Effector memory CD4-positive, alpha-beta T cell (primary cell): ENCODE results near the gene AHNAK.

Experiments used
- DNase-seq, 3 donors: peaks; one replicate each; pipeline ENCODE4 v3.0.0-alpha.2; 2020
- H3K27ac ChIP-seq: 2 replicates; pipeline ENCODE4 v1.7.0; 2013; ENCODE audit warnings: mild to moderate bottlenecking, low read length, moderate library complexity; ENCODE audit not compliant: insufficient read depth, poor library complexity, severe bottlenecking
- H3K27me3 ChIP-seq: replicated peaks from 2 replicates; pipeline ENCODE4 v1.7.0; 2013; ENCODE audit warnings: mild to moderate bottlenecking, low read length; ENCODE audit not compliant: insufficient read depth, control insufficient read depth, poor library complexity, severe bottlenecking
- H3K36me3 ChIP-seq: 2 replicates; pipeline ENCODE4 v1.7.0; 2013; ENCODE audit warnings: mild to moderate bottlenecking, low read length, moderate library complexity; ENCODE audit not compliant: control insufficient read depth, insufficient read depth
- H3K4me1 ChIP-seq: 2 replicates; pipeline ENCODE4 v1.7.0; 2013; ENCODE audit warnings: low read length, mild to moderate bottlenecking; ENCODE audit not compliant: control insufficient read depth, insufficient read depth, poor library complexity, severe bottlenecking
- H3K4me3 ChIP-seq: 2 replicates; pipeline ENCODE4 v1.7.0; 2013; ENCODE audit warnings: low read length, low read depth, mild to moderate bottlenecking; ENCODE audit not compliant: insufficient read depth, poor library complexity, severe bottlenecking
- H3K9me3 ChIP-seq: 2 replicates; pipeline ENCODE4 v1.7.0; 2013; ENCODE audit warnings: mild to moderate bottlenecking, low read length, moderate library complexity; ENCODE audit not compliant: control insufficient read depth

The AHNAK gene

GRCh38 chr11:62496676-62497075 lies 49.9 kb downstream of the AHNAK start:
- DNase-seq: no peak
- Histone ChIP-seq H3K27me3 (no peaks in the 10 kb centered on the region), H3K4me1 (no peaks in the 10 kb centered on the region), H3K36me3 (no peaks in the 10 kb centered on the region), H3K9me3 (no peaks in the 10 kb centered on the region), H3K27ac (no peak overlapping the region), H3K4me3 (no peak overlapping the region)

DNA sequence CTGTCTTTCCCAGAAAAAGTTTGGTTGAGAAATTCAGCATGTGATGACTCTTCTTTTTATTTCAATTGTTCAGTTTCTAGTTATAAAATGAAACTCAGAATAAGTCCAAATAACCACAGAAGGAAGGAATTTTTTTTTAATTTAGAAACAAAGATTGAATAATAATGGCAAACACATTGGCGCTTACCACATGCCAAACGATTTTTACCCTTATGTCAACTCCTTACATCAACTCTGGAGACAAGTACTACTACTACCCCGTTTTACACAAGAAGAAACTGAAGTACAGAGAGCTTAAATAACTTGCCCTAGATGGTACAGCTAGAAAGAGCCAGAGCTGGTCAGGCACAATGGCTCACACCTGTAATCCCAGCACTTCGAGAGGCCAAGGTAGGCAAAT lies 52.4 kb downstream of the AHNAK start:
- H3K27ac ChIP-seq: no peak overlapping the region
- H3K36me3 ChIP-seq: no peaks in the 10 kb centered on the region
- no peaks in the 10 kb centered on the region for H3K4me1 ChIP-seq
- no peak for DNase-seq
- H3K4me3 ChIP-seq: no peak overlapping the region
- H3K27me3 ChIP-seq: no peaks in the 10 kb centered on the region
- no peaks in the 10 kb centered on the region for H3K9me3 ChIP-seq

DNA sequence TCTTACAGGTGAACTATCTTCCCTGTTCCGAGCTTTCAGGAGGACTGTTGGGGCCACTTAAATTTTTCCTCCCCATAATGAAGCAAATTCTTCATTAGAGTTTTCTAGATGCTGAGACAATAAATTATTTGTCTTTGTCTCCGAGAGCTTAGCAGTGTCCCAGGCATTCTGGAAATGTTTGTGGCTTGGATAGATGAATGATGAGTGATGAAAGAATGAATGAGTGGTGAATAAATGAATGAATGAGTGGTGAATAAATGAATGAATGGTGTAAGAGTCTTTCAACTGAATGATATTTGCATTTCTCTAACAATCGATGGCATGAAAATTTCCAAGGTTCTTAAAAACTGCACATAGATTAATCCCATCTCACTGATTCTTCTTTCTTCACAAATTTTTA lies 52.8 kb downstream of the AHNAK start:
- no peaks in the 10 kb centered on the region for H3K9me3 ChIP-seq
- no peaks in the 10 kb centered on the region for H3K4me1 ChIP-seq
- H3K27ac ChIP-seq: no peak overlapping the region
- H3K27me3 ChIP-seq: no peaks in the 10 kb centered on the region
- H3K4me3 ChIP-seq: no peak overlapping the region
- H3K36me3 ChIP-seq: no peaks in the 10 kb centered on the region
- DNase-seq: no peak

GRCh38 chr11:62492586-62492985 lies 54.0 kb downstream of the AHNAK start:
- H3K9me3 ChIP-seq: no peaks in the 10 kb centered on the region
- no peaks in the 10 kb centered on the region for H3K27me3 ChIP-seq
- no peaks in the 10 kb centered on the region for H3K4me1 ChIP-seq
- H3K27ac ChIP-seq: no peak overlapping the region
- no peak overlapping the region for H3K4me3 ChIP-seq
- DNase-seq: no peak
- no peaks in the 10 kb centered on the region for H3K36me3 ChIP-seq

- no peak for DNase-seq
- H3K36me3 ChIP-seq: no peaks in the 10 kb centered on the region
- no peaks in the 10 kb centered on the region for H3K27me3 ChIP-seq
- no peak overlapping the region for H3K4me3 ChIP-seq
- no peaks in the 10 kb centered on the region for H3K9me3 ChIP-seq
- no peak overlapping the region for H3K27ac ChIP-seq
- no peaks in the 10 kb centered on the region for H3K4me1 ChIP-seq
Measured at GRCh38 chr11:62491571-62492329, 54.9 kb downstream of the AHNAK start.

DNA sequence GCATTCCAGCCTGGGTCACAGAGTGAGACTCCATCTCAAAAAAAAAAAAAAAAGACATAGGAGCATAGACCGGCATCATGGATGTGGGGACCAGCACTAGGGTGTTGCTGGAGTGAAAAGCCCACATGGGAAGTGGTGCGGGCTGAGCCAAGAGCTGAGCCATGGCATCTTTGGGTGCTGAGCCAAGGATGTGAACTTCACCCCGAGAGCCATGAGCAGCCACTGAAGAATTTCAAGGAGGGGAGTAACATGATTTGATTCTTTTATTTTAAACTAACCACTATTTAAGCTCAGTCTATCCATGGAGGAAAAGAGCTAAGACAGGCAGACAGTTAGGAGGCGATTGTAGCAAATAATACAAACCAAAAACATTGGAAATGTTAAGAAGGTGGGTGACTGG lies 57.4 kb downstream of the AHNAK start:
- no peak for DNase-seq
- Histone ChIP-seq H3K9me3 (no peaks in the 10 kb centered on the region), H3K27me3 (no peaks in the 10 kb centered on the region), H3K36me3 (no peaks in the 10 kb centered on the region), H3K27ac (no peak overlapping the region), H3K4me3 (no peak overlapping the region), H3K4me1 (no peaks in the 10 kb centered on the region)

GRCh38 chr11:62487738-62488551 lies 58.7 kb downstream of the AHNAK start:
- H3K27me3 ChIP-seq: no peaks in the 10 kb centered on the region
- no peaks in the 10 kb centered on the region for H3K4me1 ChIP-seq
- H3K36me3 ChIP-seq: no peaks in the 10 kb centered on the region
- H3K4me3 ChIP-seq: no peak overlapping the region
- H3K9me3 ChIP-seq: no peaks in the 10 kb centered on the region
- H3K27ac ChIP-seq: no peak overlapping the region
- DNase-seq: no peak

GRCh38 chr11:62487136-62487535 lies 59.5 kb downstream of the AHNAK start:
- no peaks in the 10 kb centered on the region for H3K27me3 ChIP-seq
- no peak for DNase-seq
- no peak overlapping the region for H3K4me3 ChIP-seq
- H3K9me3 ChIP-seq: no peaks in the 10 kb centered on the region
- no peaks in the 10 kb centered on the region for H3K36me3 ChIP-seq
- no peaks in the 10 kb centered on the region for H3K4me1 ChIP-seq
- no peak overlapping the region for H3K27ac ChIP-seq

- DNase-seq: no peak
- Histone ChIP-seq H3K4me1 (no peaks in the 10 kb centered on the region), H3K9me3 (no peaks in the 10 kb centered on the region), H3K27ac (no peak overlapping the region), H3K36me3 (no peaks in the 10 kb centered on the region), H3K4me3 (no peak overlapping the region), H3K27me3 (no peaks in the 10 kb centered on the region)
Measured at GRCh38 chr11:62484352-62484751, 62.3 kb downstream of the AHNAK start.

DNA sequence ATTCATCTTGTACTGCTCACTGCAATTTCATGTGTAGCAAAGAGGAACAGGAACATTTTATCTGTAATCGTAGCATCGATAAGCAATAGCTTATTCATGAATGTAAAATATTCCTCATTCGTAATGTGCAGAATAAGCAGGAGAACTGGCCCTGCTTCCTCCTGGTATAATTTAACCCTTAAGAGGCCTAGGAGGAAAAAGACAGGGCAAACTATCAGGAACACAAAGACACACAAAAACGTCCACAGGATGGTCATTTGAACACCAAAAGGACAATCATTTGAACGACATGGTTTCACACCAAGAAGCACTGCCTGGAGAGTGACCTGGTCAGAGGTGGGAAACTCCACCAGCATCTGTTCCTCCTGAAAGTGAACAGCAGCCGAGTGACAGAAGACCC lies 63.9 kb downstream of the AHNAK start:
- Histone ChIP-seq H3K27me3 (no peaks in the 10 kb centered on the region), H3K27ac (no peak overlapping the region), H3K4me3 (no peak overlapping the region)

More for the DNA sequence above, 63.9 kb downstream of the AHNAK start:
- H3K36me3 ChIP-seq: no peaks in the 10 kb centered on the region
- H3K4me1 ChIP-seq: no peaks in the 10 kb centered on the region
- no peaks in the 10 kb centered on the region for H3K9me3 ChIP-seq
- DNase-seq: no peak
